Stimulated activated naive CD8-positive, alpha-beta T cell treated with anti-CD3 and anti-CD28 coated beads, Interleukin-15, Interleukin-2, amounts not matched to agents 100 ng/mL and 50 ng/mL, for 24 hours (primary cell): ENCODE data around the gene MYL2.

ENCODE experiments used
- H3K27ac Mint-ChIP-seq: one replicate; pipeline ENCODE4 v1.8.0; 2021; ENCODE audit warnings: mild to moderate bottlenecking, mixed read lengths
- H3K27me3 Mint-ChIP-seq: one replicate; pipeline ENCODE4 v1.8.0; 2021; ENCODE audit warnings: mixed read lengths
- H3K36me3 Mint-ChIP-seq: one replicate; pipeline ENCODE4 v1.8.0; 2021; ENCODE audit warnings: low read depth, mixed read lengths
- H3K4me1 Mint-ChIP-seq: one replicate; pipeline ENCODE4 v1.8.0; 2021; ENCODE audit warnings: low read depth, mixed read lengths
- H3K4me3 Mint-ChIP-seq: one replicate; pipeline ENCODE4 v1.8.0; 2021; ENCODE audit warnings: mild to moderate bottlenecking, mixed read lengths
- H3K9me3 Mint-ChIP-seq: one replicate; pipeline ENCODE4 v1.8.0; 2021; ENCODE audit warnings: mixed read lengths

Gene MYL2

GRCh38 chr12:110935588-110935987 is 15.2 kb upstream of the MYL2 start:
- Mint-ChIP-seq H3K27me3 (peaks cover 20% of the 10 kb centered on the region), H3K4me3 (no peak overlapping the region), H3K4me1 (peaks cover 6% of the 10 kb centered on the region), H3K9me3 (no peaks in the 10 kb centered on the region), H3K27ac (no peak overlapping the region), H3K36me3 (no peaks in the 10 kb centered on the region)

- Mint-ChIP-seq H3K36me3 (no peaks in the 10 kb centered on the region), H3K27me3 (peaks cover 20% of the 10 kb centered on the region), H3K9me3 (no peaks in the 10 kb centered on the region), H3K4me1 (peaks cover 6% of the 10 kb centered on the region), H3K27ac (no peak overlapping the region), H3K4me3 (no peak overlapping the region)
Measured at GRCh38 chr12:110934093-110934852, 13.9 kb upstream of the MYL2 start.

- peaks cover 20% of the 10 kb centered on the region for H3K27me3 Mint-ChIP-seq
Measured at GRCh38 chr12:110933326-110933974, 13.1 kb upstream of the MYL2 start.

GRCh38 chr12:110932046-110932445 is 11.7 kb upstream of the MYL2 start:
- Mint-ChIP-seq H3K4me1 (peaks cover 2% of the 10 kb centered on the region), H3K4me3 (no peak overlapping the region), H3K9me3 (no peaks in the 10 kb centered on the region), H3K27ac (no peak overlapping the region), H3K36me3 (no peaks in the 10 kb centered on the region), H3K27me3 (peaks cover 15% of the 10 kb centered on the region)

More at GRCh38 chr12:110933326-110933974, 13.1 kb upstream of the MYL2 start:
- H3K4me1 Mint-ChIP-seq, result peaks cover 6% of the 10 kb centered on the region
- H3K9me3 Mint-ChIP-seq, result no peaks in the 10 kb centered on the region
- H3K4me3 Mint-ChIP-seq, result no peak overlapping the region
- no peak overlapping the region for H3K27ac Mint-ChIP-seq
- H3K36me3 Mint-ChIP-seq, result no peaks in the 10 kb centered on the region

- no peaks in the 10 kb centered on the region for H3K36me3 Mint-ChIP-seq
Measured at GRCh38 chr12:110931315-110931728, 10.9 kb upstream of the MYL2 start.

GRCh38 chr12:110930348-110931314 is 10.3 kb upstream of the MYL2 start:
- Mint-ChIP-seq H3K9me3 (no peaks in the 10 kb centered on the region), H3K36me3 (no peaks in the 10 kb centered on the region), H3K27ac (no peak overlapping the region), H3K4me1 (no peaks in the 10 kb centered on the region), H3K27me3 (peaks cover 10% of the 10 kb centered on the region), H3K4me3 (no peak overlapping the region)

More at GRCh38 chr12:110931315-110931728, 10.9 kb upstream of the MYL2 start:
- no peak overlapping the region for H3K4me3 Mint-ChIP-seq
- H3K4me1 Mint-ChIP-seq, result no peaks in the 10 kb centered on the region
- H3K27ac Mint-ChIP-seq, result no peak overlapping the region
- H3K27me3 Mint-ChIP-seq, result peaks cover 10% of the 10 kb centered on the region
- no peaks in the 10 kb centered on the region for H3K9me3 Mint-ChIP-seq

- H3K4me1 Mint-ChIP-seq, result no peaks in the 10 kb centered on the region
- no peak overlapping the region for H3K4me3 Mint-ChIP-seq
- H3K27ac Mint-ChIP-seq, result no peak overlapping the region
- no peaks in the 10 kb centered on the region for H3K9me3 Mint-ChIP-seq
- H3K36me3 Mint-ChIP-seq, result no peaks in the 10 kb centered on the region
- H3K27me3 Mint-ChIP-seq, result peaks cover 10% of the 10 kb centered on the region
Measured at GRCh38 chr12:110929818-110930217, 9.4 kb upstream of the MYL2 start.

- Mint-ChIP-seq H3K9me3 (no peaks in the 10 kb centered on the region), H3K4me3 (no peak overlapping the region), H3K4me1 (no peaks in the 10 kb centered on the region), H3K27me3 (peaks cover 5% of the 10 kb centered on the region), H3K27ac (no peak overlapping the region), H3K36me3 (no peaks in the 10 kb centered on the region)
Measured at GRCh38 chr12:110928700-110929099, 8.3 kb upstream of the MYL2 start.

GRCh38 chr12:110927546-110927945 is 7.2 kb upstream of the MYL2 start:
- H3K4me1 Mint-ChIP-seq, result no peaks in the 10 kb centered on the region
- H3K9me3 Mint-ChIP-seq, result no peaks in the 10 kb centered on the region
- H3K36me3 Mint-ChIP-seq, result no peaks in the 10 kb centered on the region
- no peak overlapping the region for H3K4me3 Mint-ChIP-seq
- no peak overlapping the region for H3K27ac Mint-ChIP-seq
- H3K27me3 Mint-ChIP-seq, result peaks cover 5% of the 10 kb centered on the region

GRCh38 chr12:110923692-110924334 is 3.4 kb upstream of the MYL2 start:
- Mint-ChIP-seq H3K27ac (no peak overlapping the region), H3K4me3 (no peak overlapping the region), H3K27me3 (peaks cover 12% of the 10 kb centered on the region), H3K9me3 (no peaks in the 10 kb centered on the region), H3K36me3 (no peaks in the 10 kb centered on the region), H3K4me1 (no peaks in the 10 kb centered on the region)

- no peak overlapping the region for H3K27ac Mint-ChIP-seq
- no peaks in the 10 kb centered on the region for H3K9me3 Mint-ChIP-seq
- no peak overlapping the region for H3K4me3 Mint-ChIP-seq
- no peaks in the 10 kb centered on the region for H3K4me1 Mint-ChIP-seq
- peaks cover 12% of the 10 kb centered on the region for H3K27me3 Mint-ChIP-seq
- H3K36me3 Mint-ChIP-seq, result no peaks in the 10 kb centered on the region
Measured at GRCh38 chr12:110923192-110923591, 2.8 kb upstream of the MYL2 start.

GRCh38 chr12:110922652-110923051 is 2.3 kb upstream of the MYL2 start:
- H3K4me3 Mint-ChIP-seq, result no peak overlapping the region

GRCh38 chr12:110921262-110921661 is 883 bp upstream of the MYL2 start:
- Mint-ChIP-seq H3K36me3 (no peaks in the 10 kb centered on the region), H3K9me3 (no peaks in the 10 kb centered on the region), H3K27ac (no peak overlapping the region), H3K4me3 (no peak overlapping the region), H3K4me1 (no peaks in the 10 kb centered on the region), H3K27me3 (peaks cover 12% of the 10 kb centered on the region)

More at GRCh38 chr12:110922652-110923051, 2.3 kb upstream of the MYL2 start:
- Mint-ChIP-seq H3K27me3 (peaks cover 12% of the 10 kb centered on the region), H3K9me3 (no peaks in the 10 kb centered on the region), H3K4me1 (no peaks in the 10 kb centered on the region), H3K27ac (no peak overlapping the region), H3K36me3 (no peaks in the 10 kb centered on the region)

GRCh38 chr12:110919720-110920119 is 659 bp downstream of the MYL2 start:
- peaks cover 7% of the 10 kb centered on the region for H3K27me3 Mint-ChIP-seq

More at GRCh38 chr12:110919720-110920119, 659 bp downstream of the MYL2 start:
- no peak overlapping the region for H3K27ac Mint-ChIP-seq
- H3K9me3 Mint-ChIP-seq, result no peaks in the 10 kb centered on the region
- no peak overlapping the region for H3K4me3 Mint-ChIP-seq
- no peaks in the 10 kb centered on the region for H3K4me1 Mint-ChIP-seq
- H3K36me3 Mint-ChIP-seq, result no peaks in the 10 kb centered on the region
